Panc1 (cell line): Measurements from ENCODE around the gene KLHL8. TPM values are rescaled to one million over a fixed set of nuclear protein-coding genes. Genes with fewer than 3 reads are reported as not detected.

Experiments used
- ATAC-seq: fragments of 200-7000 bp; cut with Tn5 transposase; 2 replicates; pipeline ENCODE4 v1.9.1; 2020; ENCODE audit warnings: mild to moderate bottlenecking, moderate library complexity
- BruUV-seq: library from RNA; stranded (reverse); fragments of 400-500 nt; replicated peaks from 2 replicates; lab custom pipeline; 2021; lab: Mats Ljungman, UMichigan
- CTCF ChIA-PET: fragments of 300-600 bp; sonication (Branson Sonifier 250); formaldehyde crosslinking; loops from one replicate; lab custom pipeline; 2022; ENCODE audit warnings: antibody characterized with exemption; lab: Charles Lee
- POLR2A ChIA-PET: fragments of 300-600 bp; sonication (Branson Sonifier 250); formaldehyde crosslinking; loops from one replicate; lab custom pipeline; 2022; ENCODE audit warnings: antibody characterized with exemption; lab: Charles Lee
- DNase-seq: peaks from one replicate; pipeline ENCODE4 v3.0.0-alpha.2; 2010; ENCODE audit warnings: low read depth, low spot score
- H3K27ac ChIP-seq: 2 replicates; pipeline ENCODE4 v1.5.1; 2011; ENCODE audit warnings: mild to moderate bottlenecking, low read length, inconsistent platforms
- H3K27me3 ChIP-seq: fragments of 200-500 bp; sonication (Bioruptor generic); 2 replicates; pipeline ENCODE4 v1.6.0; 2014; ENCODE audit warnings: low read length, inconsistent platforms; ENCODE audit not compliant: control insufficient read depth, insufficient read depth
- H3K36me3 ChIP-seq: fragments of 200-500 bp; sonication (Bioruptor generic); 2 replicates; pipeline ENCODE4 v1.5.1; 2014; ENCODE audit warnings: inconsistent platforms, mild to moderate bottlenecking, low read length, moderate library complexity; ENCODE audit not compliant: control insufficient read depth, insufficient read depth
- H3K4me1 ChIP-seq: 2 replicates; pipeline ENCODE4 v1.5.1; 2011; ENCODE audit warnings: inconsistent platforms, mild to moderate bottlenecking, low read length, moderate library complexity; ENCODE audit not compliant: control insufficient read depth, insufficient read depth
- H3K4me3 ChIP-seq, 2 experiments: 2 replicates each; pipeline ENCODE4 v1.5.1; 2011 to 2012; ENCODE audit warnings: low read depth in 2 of 2, low read length in 2 of 2, mild to moderate bottlenecking in 2 of 2, inconsistent platforms in 1 of 2, moderate library complexity in 1 of 2
- H3K9me3 ChIP-seq: fragments of 200-500 bp; sonication (Bioruptor generic); 2 replicates; pipeline ENCODE4 v1.5.1; 2014; ENCODE audit warnings: low read depth, mild to moderate bottlenecking, inconsistent platforms, low read length, moderate library complexity; ENCODE audit not compliant: control insufficient read depth, insufficient read depth
- POLR2AphosphoS5 ChIP-seq: IDR thresholded peaks from 2 replicates; pipeline ENCODE4 v1.6.1; 2012; ENCODE audit warnings: mild to moderate bottlenecking, low read depth, low read length, moderate library complexity
- SIN3A ChIP-seq: IDR thresholded peaks from 2 replicates; pipeline ENCODE4 v1.6.1; 2012; ENCODE audit warnings: low read depth, mild to moderate bottlenecking, low read length, moderate library complexity, borderline replicate concordance; ENCODE audit not compliant: insufficient read depth
- TCF7L2 ChIP-seq: IDR thresholded peaks from 2 replicates; pipeline ENCODE4 v1.6.1; 2011; ENCODE audit warnings: mild to moderate bottlenecking, low read depth, low read length, inconsistent platforms
- in situ Hi-C: cut with HindIII; loops from 2 replicates; pipeline ENCODE4 v1.10.0; 2016; ENCODE audit warnings: low sequenced_read_pairs, low pct_unique_long_range_greater_than_20kb
- intact Hi-C: fragments of 100-400 bp; cut with micrococcal nuclease; formaldehyde crosslinking; loops from one replicate; pipeline ENCODE4 v1.10.0; 2022; ENCODE audit not compliant: unreplicated experiment
- total RNA-seq: library from RNA; stranded (reverse); gene quantifications from one replicate; pipeline ENCODE4 v1.2.1, GENCODE V29; 2021; ENCODE audit not compliant: unreplicated experiment
- TF ChIP-seq, protein P1 (sequence below), 2 experiments: IDR thresholded peaks; 2 replicates each; pipeline ENCODE4 v1.6.1; 2011 to 2012; ENCODE audit warnings: low read depth in 2 of 2, control low read depth in 1 of 2, low read length in 1 of 2, mild to moderate bottlenecking in 1 of 2, moderate library complexity in 1 of 2; ENCODE audit not compliant: insufficient read depth in 1 of 2
- TF ChIP-seq, protein P2 (sequence below): fragments of 450-650 bp; IDR thresholded peaks from 2 replicates; pipeline ENCODE4 v1.5.1; 2017; ENCODE audit warnings: mild to moderate bottlenecking

Gene KLHL8
- total RNA-seq, 1 experiment from 2014 or later: 9.0 TPM

DNA sequence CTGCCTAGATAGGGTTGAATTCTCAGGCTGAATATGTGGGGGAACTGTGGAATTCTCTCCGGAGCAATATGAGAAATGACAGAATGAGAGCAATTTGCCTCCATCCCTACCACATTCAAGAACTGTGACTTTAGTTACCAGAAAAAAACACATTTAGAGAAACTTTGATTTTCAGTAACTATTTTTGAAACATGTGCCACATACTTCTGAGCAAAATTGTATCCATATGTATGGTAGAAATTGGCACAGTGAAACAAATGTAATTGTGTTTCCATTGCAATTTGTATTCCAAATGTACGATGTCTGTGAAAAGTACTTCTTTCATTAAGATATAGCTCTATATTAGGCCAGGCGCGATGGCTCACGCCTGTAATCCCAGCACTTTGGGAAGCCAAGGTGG lies 5.5 kb upstream of the KLHL8 start:
- ATAC-seq: no peak
- no TSS peak for BruUV-seq

DNA sequence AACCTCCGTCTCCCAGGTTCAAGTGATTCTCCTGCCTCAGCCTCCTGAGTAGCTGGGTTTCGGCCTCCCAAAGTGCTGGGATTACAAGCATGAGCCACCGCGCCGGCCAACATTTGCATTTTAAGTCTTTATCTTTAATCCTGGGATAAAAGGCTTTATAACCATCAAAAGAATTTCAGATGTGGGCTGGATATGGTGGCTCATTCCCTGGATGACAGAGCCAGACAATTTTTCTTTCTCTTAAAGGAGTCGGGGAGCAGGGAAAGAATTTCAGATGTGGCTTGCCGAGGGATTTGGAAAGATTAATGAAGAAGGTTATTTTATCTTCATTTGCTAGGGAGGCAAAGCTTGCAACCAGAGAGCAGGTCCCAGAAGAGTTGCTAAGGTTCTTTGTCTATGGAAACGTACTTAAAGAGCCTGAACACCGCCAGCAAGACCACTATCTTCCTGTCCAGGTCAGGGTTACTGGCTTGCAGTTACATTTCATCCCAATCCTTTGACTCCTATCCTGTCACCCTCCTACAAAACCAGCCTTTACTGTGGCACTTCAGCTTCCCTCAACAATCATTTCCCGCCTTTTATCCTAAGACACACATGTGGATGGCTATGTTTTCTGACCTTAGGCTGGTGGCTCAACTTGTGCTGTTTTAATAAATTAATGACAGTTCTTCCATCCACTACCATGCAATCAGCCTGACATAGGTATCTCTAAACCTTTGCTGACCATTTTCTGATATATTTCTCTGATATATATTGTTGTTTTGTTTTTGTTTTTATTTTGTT lies 3.9 kb upstream of the KLHL8 start:
- DNase-seq: no peak
- H3K9me3 ChIP-seq: no peaks in the 10 kb centered on the region
- ChIA-PET POLR2A (no interaction called here), CTCF (no interaction called here)
- TF ChIP-seq POLR2AphosphoS5 (no peak), TCF7L2 (no peak), SIN3A (no peak)
- TF ChIP-seq, protein P1, sequence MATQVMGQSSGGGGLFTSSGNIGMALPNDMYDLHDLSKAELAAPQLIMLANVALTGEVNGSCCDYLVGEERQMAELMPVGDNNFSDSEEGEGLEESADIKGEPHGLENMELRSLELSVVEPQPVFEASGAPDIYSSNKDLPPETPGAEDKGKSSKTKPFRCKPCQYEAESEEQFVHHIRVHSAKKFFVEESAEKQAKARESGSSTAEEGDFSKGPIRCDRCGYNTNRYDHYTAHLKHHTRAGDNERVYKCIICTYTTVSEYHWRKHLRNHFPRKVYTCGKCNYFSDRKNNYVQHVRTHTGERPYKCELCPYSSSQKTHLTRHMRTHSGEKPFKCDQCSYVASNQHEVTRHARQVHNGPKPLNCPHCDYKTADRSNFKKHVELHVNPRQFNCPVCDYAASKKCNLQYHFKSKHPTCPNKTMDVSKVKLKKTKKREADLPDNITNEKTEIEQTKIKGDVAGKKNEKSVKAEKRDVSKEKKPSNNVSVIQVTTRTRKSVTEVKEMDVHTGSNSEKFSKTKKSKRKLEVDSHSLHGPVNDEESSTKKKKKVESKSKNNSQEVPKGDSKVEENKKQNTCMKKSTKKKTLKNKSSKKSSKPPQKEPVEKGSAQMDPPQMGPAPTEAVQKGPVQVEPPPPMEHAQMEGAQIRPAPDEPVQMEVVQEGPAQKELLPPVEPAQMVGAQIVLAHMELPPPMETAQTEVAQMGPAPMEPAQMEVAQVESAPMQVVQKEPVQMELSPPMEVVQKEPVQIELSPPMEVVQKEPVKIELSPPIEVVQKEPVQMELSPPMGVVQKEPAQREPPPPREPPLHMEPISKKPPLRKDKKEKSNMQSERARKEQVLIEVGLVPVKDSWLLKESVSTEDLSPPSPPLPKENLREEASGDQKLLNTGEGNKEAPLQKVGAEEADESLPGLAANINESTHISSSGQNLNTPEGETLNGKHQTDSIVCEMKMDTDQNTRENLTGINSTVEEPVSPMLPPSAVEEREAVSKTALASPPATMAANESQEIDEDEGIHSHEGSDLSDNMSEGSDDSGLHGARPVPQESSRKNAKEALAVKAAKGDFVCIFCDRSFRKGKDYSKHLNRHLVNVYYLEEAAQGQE (IDR thresholded peaks at IDR 0.05; ENCODE audit: insufficient read depth in 1 of 2, low read depth in 2 of 2, low read length in 1 of 2): no peak
- TF ChIP-seq, protein P2, sequence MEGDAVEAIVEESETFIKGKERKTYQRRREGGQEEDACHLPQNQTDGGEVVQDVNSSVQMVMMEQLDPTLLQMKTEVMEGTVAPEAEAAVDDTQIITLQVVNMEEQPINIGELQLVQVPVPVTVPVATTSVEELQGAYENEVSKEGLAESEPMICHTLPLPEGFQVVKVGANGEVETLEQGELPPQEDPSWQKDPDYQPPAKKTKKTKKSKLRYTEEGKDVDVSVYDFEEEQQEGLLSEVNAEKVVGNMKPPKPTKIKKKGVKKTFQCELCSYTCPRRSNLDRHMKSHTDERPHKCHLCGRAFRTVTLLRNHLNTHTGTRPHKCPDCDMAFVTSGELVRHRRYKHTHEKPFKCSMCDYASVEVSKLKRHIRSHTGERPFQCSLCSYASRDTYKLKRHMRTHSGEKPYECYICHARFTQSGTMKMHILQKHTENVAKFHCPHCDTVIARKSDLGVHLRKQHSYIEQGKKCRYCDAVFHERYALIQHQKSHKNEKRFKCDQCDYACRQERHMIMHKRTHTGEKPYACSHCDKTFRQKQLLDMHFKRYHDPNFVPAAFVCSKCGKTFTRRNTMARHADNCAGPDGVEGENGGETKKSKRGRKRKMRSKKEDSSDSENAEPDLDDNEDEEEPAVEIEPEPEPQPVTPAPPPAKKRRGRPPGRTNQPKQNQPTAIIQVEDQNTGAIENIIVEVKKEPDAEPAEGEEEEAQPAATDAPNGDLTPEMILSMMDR: no peak
- intact Hi-C loops: no loop called here
- no TSS peak for BruUV-seq
- peaks cover 4% of the 10 kb centered on the region; the same call in 1 of the 2 replicates for H3K36me3 ChIP-seq
- in situ Hi-C loops: no loop called here
- H3K4me1 ChIP-seq: no peaks in the 10 kb centered on the region
- H3K4me3 ChIP-seq: no peak overlapping the region
- H3K27me3 ChIP-seq: no peaks in the 10 kb centered on the region
- ATAC-seq: no peak
- no peak overlapping the region for H3K27ac ChIP-seq

More for the DNA sequence above, 5.5 kb upstream of the KLHL8 start:
- POLR2A ChIA-PET: no interaction called here
- TF ChIP-seq, protein P2: no peak
- TF ChIP-seq POLR2AphosphoS5 (no peak), TCF7L2 (no peak), SIN3A (no peak)
- TF ChIP-seq, protein P1 (IDR thresholded peaks at IDR 0.05; ENCODE audit: insufficient read depth in 1 of 2, low read depth in 2 of 2, low read length in 1 of 2): no peak
- Histone ChIP-seq H3K4me1 (no peaks in the 10 kb centered on the region), H3K9me3 (no peaks in the 10 kb centered on the region), H3K27ac (no peak overlapping the region), H3K36me3 (no peaks in the 10 kb centered on the region), H3K4me3 (no peak overlapping the region), H3K27me3 (no peaks in the 10 kb centered on the region)
- in situ Hi-C loops: no loop called here
- DNase-seq: no peak
- intact Hi-C loops: no loop called here
- CTCF ChIA-PET: no interaction called here
